Measurements from ENCODE around the gene SYNGR2. TPM values are rescaled to one million over a fixed set of nuclear protein-coding genes. Genes with fewer than 3 reads are reported as not detected.

The SYNGR2 gene
- total RNA-seq, 3 donors from 2014 or later = 90.4 to 202 (median 196) TPM

DNA sequence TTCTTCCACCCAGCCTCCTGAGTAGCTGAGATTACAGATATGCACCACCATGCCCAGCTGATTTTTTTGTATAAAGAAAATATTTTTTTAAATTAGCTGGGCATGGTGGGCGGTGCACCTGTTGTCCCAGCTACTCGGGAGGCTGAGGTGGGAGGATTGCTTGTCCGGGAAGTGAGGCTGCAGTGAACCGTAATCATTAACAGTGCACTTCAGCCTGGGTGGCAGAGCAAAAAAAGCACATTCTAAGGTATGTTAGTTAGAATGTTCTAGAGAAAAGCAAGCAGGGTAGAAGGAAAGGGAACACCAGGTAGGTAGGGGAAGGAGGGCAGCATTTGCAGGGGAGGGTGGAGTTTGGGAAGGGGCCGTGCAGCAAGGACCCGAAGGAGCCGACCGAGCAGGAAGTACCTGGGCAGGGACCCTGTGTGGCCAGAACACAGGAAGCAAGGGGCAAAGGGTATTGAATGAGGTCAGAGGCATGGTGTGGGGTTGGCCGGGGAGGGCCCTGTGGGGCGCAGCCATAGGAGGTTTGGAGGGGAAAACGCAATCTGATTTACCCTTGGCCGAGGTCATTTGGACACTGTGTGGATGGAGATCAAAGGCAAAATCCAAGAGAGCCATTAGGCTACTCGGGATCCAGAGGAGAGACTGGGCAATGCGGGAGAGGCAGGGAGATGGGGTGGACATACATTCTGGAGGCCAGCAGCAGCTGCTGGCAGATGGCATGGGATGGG lies 19.9 kb upstream of the SYNGR2 start:
- intact Hi-C loops (cut with DNase I, micrococcal nuclease) = no loop called here
- no peak for DNase-seq
- TF ChIP-seq, protein P1, sequence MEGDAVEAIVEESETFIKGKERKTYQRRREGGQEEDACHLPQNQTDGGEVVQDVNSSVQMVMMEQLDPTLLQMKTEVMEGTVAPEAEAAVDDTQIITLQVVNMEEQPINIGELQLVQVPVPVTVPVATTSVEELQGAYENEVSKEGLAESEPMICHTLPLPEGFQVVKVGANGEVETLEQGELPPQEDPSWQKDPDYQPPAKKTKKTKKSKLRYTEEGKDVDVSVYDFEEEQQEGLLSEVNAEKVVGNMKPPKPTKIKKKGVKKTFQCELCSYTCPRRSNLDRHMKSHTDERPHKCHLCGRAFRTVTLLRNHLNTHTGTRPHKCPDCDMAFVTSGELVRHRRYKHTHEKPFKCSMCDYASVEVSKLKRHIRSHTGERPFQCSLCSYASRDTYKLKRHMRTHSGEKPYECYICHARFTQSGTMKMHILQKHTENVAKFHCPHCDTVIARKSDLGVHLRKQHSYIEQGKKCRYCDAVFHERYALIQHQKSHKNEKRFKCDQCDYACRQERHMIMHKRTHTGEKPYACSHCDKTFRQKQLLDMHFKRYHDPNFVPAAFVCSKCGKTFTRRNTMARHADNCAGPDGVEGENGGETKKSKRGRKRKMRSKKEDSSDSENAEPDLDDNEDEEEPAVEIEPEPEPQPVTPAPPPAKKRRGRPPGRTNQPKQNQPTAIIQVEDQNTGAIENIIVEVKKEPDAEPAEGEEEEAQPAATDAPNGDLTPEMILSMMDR (IDR thresholded peaks at IDR 0.05) = no peak
- no peaks in the 10 kb centered on the region for H3K36me3 ChIP-seq (ENCODE audit: low read depth)
- no peak for ATAC-seq
- peaks cover 53% of the 10 kb centered on the region for H3K4me1 ChIP-seq (ENCODE audit: low read depth)
- H3K4me3 ChIP-seq = no peak overlapping the region
- H3K9me3 ChIP-seq = no peaks in the 10 kb centered on the region

DNA sequence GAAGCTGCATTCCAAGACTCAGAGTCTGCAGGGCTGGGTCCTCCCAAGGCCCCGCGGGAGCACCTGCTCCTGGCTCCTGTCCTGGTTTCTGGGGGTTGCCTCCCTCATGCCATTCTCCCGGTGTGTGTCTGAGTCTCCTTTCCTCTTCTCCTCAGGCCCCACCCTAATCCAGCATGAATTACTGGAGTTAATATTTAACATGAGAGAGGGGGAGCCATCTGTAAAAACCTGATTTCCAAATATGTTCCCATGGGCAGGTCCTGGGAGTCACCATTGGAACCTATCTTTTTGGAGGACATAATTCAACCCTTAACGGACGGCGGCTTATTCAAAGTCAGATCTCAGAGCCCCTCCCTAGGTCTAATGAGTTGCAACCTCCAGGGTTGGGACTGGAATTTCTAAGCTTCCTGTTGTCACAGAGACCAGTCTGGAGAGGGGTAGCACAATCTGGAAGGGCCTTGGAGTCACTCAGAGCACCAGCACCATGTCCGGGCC lies 16.8 kb upstream of the SYNGR2 start:
- ATAC-seq = peak; percentile 76
- peak; percentile 79 to 82 (median 79) for DNase-seq
- no peaks in the 10 kb centered on the region for H3K36me3 ChIP-seq (ENCODE audit: low read depth)
- intact Hi-C loops (cut with DNase I, micrococcal nuclease) = no loop called here
- no peaks in the 10 kb centered on the region for H3K9me3 ChIP-seq
- TF ChIP-seq, protein P1 (IDR thresholded peaks at IDR 0.05) = no peak
- H3K4me1 ChIP-seq (ENCODE audit: low read depth) = peaks cover 35% of the 10 kb centered on the region
- H3K4me3 ChIP-seq = no peak overlapping the region

DNA sequence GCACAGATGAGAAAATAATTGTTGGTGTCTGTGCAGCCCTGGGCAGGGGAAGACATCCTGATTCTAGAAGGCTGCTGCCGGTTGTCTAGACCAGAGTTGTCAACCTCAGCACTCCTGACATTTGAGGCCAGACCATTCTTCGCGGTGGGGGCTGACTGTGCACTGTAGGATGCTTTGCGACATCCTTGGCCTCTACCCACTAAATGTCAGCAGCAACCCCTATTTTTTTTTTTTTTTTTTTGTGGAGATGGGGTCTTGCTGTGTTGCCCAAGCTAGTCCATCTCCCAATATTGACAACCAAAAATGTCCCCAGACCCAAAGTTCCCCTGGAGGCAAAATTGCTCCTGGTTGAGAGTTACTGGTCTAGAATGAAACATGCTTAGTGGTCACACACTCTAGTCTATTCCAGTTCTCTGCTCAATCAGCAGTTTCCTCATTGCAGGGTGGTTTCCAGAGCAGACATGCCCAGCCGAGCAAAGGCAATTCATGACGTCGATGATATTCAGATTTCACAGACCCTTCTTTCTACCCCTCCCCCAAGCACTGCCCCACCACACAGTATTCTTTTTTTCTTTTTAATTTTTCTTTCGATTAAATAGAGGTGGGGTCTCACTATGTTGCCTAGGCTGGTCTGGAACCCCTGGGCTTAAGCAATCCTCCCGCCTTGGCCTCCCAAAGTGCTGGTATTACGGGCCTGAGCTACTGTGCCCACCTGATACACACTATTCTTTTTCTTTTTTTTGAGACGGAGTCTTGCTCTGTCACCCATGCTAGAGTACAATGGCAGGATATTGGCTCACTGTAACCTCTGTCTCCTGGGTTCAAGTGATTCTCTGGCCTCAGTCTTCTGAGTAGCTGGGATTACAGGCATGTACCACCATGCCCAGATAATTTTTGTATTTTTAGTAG lies 13.2 kb upstream of the SYNGR2 start:
- intact Hi-C loops (cut with DNase I, micrococcal nuclease) = no loop called here
- peak in 1 of 3 donors; percentile 73 for DNase-seq
- no peaks in the 10 kb centered on the region for H3K36me3 ChIP-seq (ENCODE audit: low read depth)
- H3K9me3 ChIP-seq = no peaks in the 10 kb centered on the region
- peaks cover 21% of the 10 kb centered on the region for H3K4me1 ChIP-seq (ENCODE audit: low read depth)
- TF ChIP-seq, protein P1 (IDR thresholded peaks at IDR 0.05) = no peak
- H3K4me3 ChIP-seq = no peak overlapping the region
- ATAC-seq = peak; percentile 76

DNA sequence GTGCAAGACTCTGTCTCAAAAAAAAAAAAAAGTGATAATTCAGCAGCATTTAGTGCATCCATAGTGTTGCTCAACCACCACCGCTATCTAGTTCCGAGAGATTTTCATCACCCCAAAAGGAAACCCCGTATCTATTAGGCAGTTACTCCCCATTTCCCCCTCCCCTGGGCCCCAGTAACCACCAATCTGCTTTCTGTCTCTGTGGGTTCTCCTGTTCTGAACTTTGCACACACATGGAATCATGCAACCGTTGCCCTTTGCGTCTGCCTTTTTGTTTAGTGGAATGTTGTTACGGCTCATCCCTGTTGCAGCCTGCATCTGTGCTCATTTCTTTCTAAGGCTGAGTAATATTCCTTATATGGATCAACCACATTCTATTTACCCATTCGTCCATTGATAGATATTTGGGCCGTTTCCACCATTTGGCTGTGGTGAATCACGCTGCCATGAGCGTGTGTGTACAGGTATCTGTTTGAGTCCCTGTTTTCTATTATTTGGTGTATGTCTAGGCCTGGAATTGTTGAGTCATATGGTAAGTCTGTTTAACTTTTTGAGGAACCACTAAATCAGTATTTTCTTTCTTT lies 8.7 kb upstream of the SYNGR2 start:
- intact Hi-C loops (cut with DNase I, micrococcal nuclease) = no loop called here
- Histone ChIP-seq H3K36me3 (ENCODE audit: low read depth) (no peaks in the 10 kb centered on the region), H3K4me1 (ENCODE audit: low read depth) (peaks cover 8% of the 10 kb centered on the region), H3K4me3 (no peak overlapping the region), H3K9me3 (no peaks in the 10 kb centered on the region)
- no peak for ATAC-seq
- TF ChIP-seq, protein P1 (IDR thresholded peaks at IDR 0.05) = no peak
- DNase-seq = no peak

DNA sequence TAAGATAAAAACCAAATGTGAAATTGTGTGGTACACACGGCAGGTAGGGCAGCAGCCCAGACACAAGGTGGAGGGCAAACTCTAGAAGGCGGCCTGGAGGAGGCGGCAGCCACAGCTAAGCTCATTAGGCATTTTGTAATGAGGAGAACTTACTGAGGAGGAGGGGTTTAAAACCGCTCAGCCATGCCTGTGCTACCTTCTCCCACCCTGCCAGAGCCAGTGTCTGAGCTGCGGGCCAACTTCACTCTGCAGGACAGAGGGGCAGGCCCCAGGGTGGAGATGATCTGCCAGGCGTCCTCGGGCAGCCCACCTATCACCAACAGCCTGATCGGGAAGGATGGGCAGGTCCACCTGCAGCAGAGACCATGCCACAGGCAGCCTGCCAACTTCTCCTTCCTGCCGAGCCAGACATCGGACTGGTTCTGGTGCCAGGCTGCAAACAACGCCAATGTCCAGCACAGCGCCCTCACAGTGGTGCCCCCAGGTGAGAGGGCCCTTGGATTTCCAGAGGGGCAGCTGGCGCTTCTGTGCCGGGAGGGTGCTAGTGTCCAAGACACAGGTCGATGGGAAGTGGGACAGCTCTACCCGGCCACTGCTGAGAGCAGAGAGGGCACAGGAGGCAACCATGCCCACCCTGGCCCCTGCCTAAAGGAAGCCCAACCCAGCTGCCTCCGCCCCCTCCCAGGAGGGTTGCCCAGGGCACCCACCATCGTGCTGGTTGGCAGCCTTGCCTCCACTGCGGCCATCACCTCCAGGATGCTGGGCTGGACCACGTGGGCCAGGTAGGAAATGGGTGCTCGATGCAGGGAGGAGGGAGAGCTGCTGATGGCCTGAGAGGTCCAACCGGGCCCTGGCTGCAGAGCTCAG lies 4.3 kb upstream of the SYNGR2 start:
- Histone ChIP-seq H3K4me3 (no peak overlapping the region), H3K4me1 (ENCODE audit: low read depth) (no peaks in the 10 kb centered on the region), H3K36me3 (ENCODE audit: low read depth) (no peaks in the 10 kb centered on the region), H3K9me3 (no peaks in the 10 kb centered on the region)
- DNase-seq = no peak
- intact Hi-C loops (cut with DNase I, micrococcal nuclease) = no loop called here
- TF ChIP-seq, protein P1 (IDR thresholded peaks at IDR 0.05) = no peak
- no peak for ATAC-seq

Measured in mucosa of descending colon (tissue), 3 donors.